Right ventricle myocardium inferior (tissue), 1 donor: ENCODE measurements around the gene FIGNL2. TPM values are rescaled to one million over a fixed set of nuclear protein-coding genes. Genes with fewer than 3 reads are reported as not detected.

Source experiments
- ATAC-seq: fragments of 200-7000 bp; cut with Tn5 transposase; one replicate; pipeline ENCODE4 v1.9.1; 2020; ENCODE audit warnings: mild to moderate bottlenecking, moderate library complexity
- DNase-seq: peaks from one replicate; pipeline ENCODE4 v3.0.0; 2021; ENCODE audit errors: missing footprints
- intact Hi-C: fragments of 100-400 bp; cut with DNase I; formaldehyde crosslinking; loops from one replicate; pipeline ENCODE4 v1.11.0; 2022
- total RNA-seq: library from RNA; stranded (reverse); fragmentation: NEBNext Ultra II Directional; extraction: Animal tissue kit (Norgen Biotek cat#: 25700); gene quantifications from one replicate; pipeline ENCODE4 v1.2.1, GENCODE V29; 2021
- donor health status: DM: no; HTN: yes; CAD: no; lungs with severe emphysema.

FIGNL2 gene
- total RNA-seq, 1 donor from 2014 or later: 0.22 TPM

DNA sequence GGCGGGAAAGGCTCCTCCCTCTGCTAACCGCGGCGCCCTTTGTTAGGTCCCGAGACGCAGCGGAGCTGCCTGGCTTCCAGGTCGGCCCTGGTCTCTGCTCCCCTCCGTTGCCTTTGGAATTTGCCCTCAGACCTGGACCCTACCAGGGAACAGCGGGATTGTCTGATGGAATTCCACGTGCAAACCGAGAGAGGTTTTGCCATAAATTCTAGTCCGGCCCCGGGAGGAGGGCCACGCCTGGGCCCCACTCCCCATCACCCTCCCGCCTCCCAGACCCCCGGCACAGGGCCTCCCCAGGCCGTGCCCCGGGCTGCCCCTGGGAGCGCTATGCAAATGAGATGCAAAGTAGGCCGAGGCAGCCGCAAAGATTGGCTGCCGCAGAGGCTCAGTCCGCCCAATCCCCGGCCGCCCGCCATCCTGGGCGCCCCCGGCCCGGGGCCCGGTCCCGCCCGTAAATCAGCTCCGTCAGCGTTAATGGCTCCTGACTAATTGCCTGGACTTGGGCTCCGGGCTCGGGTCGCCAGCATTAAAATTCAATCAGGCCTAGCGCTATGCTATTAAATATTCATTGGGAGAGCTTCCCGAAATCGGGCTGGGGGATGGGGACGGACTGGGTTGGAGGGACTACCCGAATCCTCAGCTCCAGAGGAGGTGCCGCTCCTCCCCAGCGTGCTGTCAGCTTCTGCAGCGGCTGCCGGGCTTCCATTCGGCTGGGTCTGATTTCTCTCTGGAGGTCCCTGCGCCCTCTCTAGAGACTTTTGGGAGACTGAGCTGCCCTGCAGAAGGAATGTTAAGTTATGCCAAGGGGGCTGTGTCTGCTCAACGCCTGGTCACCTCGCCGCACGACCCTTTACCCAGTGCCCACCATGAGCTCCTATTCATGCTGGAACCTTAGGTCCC lies 15.7 kb upstream of the FIGNL2 start:
- no peak for DNase-seq
- ATAC-seq: peak; percentile 47
- intact Hi-C loops: no loop called here

DNA sequence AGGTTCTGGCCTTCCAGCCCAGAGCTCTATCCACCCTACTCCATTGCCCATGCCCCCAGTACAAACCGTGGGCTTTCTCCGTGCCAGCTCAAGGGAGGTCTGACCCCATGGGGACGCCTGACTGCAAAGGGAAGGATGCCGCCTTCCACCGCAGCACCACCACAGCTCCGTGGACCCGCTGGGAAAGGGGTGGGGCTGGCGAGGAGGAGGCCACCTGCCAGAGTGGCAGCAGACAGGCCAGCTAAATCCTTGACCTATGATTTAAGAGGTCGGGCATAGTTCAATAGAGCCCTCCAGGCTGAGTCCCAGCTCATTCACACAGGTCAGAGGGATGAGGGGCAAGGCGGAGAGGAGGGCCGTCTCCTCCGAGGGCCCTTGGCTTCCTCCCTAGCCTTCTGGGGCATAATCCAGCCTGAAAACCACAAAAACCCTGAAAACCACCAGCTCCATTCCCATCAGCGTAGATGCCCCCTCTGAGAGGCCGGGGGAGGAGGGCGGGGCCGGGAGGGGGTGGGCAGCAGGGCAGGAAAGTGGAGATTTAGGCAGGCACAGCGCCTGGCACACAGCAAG lies 14.9 kb upstream of the FIGNL2 start:
- DNase-seq (no peak), ATAC-seq (no peak)
- intact Hi-C loops: no loop called here

DNA sequence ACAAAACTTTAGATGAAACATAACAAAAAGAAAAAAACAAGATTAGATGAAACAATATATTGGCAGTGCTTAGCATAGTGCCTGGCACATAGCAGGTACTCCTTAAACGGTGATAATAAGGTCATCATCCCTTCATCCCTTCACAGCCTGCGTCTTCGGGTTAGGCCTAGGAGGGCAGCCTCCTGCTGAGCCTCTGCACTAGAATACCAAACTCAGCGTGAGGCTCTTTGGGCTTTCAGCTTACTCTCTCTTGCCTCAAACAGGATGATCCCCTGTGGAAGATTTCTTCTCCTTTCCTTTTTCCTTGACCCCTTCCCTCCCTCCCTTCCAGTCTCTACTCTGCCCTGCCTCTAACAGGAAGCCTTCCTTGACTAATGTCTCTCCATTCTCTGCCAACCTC lies 14.4 kb upstream of the FIGNL2 start:
- no peak for ATAC-seq
- intact Hi-C loops: no loop called here
- no peak for DNase-seq

- intact Hi-C loops: no loop called here
- DNase-seq (no peak), ATAC-seq (no peak)
Observed at GRCh38 chr12:51860986-51861385, 12.5 kb upstream of the FIGNL2 start.

DNA sequence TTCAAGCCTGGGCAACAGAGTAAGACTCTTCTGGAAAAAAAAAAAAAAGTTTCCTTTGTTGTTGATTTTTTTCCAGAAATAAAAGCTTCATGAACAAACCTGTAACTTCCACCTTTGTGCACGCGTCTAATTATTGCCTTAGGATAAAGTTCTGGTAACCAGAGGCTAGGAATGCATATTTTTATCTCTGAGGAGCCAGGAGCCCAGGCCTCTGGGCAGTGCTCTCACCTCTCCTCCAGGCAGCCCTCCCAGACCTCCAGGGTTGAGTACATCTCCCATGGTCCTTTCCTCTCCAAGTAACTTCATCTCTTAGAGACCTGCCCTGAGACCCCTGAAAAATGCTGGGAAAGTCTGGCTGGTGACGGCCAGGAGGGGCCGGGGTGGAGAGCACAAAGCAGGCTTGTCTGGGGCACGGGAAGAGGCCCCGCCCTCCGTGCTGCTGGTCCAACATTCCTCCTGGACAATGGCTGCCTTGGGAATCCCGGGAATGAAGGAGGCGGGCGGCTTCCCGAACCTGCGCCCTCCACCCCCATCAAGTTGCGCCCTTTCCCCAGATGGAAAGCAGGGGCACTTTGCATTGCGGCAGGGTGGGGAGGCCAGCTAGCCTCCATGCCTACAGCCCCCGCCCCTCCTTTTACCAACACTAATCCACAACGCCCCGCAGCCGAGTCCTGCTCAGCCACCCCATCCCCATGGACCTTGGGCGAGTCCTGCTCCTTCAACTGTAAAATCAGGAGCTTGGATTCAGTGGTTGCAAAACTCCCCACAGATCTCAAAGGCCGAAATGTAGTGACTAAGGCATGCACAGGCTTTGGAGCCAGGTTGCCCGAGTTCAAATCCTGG lies 7.3 kb upstream of the FIGNL2 start:
- intact Hi-C loops: no loop called here
- peak; percentile 34 for ATAC-seq
- DNase-seq: no peak

GRCh38 chr12:51852404-51853137 lies 4.1 kb upstream of the FIGNL2 start:
- ATAC-seq: no peak
- intact Hi-C loops: no loop called here

DNA sequence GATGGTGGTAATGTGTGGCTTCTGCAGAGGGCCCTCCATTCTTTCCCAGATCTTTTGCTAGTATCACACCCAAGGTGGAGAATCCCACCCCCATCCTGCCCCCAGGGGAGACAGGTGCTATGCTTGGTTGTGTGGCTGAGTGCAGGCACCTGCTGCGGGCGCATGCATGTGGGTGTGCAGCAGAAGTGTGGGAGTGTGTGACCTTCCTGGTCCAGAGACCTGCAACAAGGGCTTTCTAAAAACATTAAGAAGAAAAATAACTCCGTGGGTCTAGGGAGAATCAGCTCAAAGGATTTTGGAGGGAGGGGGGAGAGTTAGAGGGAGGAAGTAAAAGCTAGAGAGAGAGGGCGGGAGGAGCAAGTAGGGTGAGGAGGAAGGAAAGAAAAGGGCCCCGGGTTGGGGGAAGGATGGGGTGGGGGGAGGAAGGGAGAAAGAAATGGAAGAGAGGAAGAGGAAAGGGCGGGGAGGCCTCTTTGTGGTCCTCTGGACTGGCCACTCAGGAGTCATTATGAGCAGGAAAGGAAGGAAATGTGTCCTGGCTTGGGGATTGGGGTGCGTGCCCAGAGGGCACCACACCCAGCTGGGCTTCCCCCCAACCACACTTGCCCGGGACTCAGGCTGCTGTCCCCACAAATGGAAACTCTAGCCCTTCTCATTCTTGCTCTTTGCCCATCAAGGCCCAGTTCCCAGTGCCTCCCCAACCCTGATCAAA lies 3.1 kb upstream of the FIGNL2 start:
- DNase-seq (no peak), ATAC-seq (peak; percentile 50)
- intact Hi-C loops: no loop called here

More at GRCh38 chr12:51852404-51853137, 4.1 kb upstream of the FIGNL2 start:
- DNase-seq: no peak

- intact Hi-C loops: no loop called here
- ATAC-seq (no peak), DNase-seq (no peak)
Observed at GRCh38 chr12:51850965-51851299, 2.4 kb upstream of the FIGNL2 start.

DNA sequence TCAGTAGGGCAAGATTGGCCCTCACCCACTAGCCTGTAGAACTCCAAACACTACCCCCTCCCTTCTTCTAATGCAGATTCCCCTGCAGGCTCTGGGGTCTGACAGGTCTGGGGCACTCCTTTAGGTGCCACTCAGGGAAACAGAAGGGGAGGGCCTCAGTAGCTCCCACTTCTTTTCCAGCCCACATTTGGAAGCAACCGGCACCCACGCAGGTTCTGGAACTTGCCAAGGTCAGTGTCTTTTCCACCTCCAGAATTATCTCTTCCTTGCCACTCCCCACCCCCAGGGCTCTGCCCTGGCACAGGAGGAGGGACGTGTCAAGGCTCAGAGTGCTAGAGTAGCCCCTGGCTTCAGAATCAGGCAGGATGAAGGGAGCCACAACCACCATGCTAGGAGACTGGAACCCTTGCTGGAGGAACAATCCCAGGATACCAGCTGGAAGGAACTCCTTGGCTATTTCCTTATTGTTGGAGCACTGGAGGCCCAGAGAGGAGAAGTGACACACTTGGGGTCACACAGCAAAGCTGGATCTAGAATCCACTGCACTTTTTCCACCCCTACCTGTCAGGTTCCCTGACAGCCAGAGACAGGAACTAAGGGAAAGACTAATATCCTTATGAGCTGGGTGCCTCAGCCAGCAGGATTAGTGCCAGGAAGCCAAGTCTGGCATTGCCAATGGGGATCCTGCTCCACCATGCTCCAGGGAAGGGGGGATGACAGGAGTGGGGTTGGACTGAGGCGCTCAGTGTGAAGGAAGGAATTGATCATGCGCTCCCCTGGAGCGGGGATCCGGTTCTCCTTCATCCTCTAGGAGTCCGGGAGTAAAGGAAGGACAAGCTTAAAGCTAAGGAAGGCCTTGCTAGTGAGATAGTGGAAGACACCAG lies 1.8 kb upstream of the FIGNL2 start:
- DNase-seq (no peak), ATAC-seq (no peak)
- intact Hi-C loops: no loop called here

GRCh38 chr12:51848841-51849735 lies 570 bp upstream of the FIGNL2 start:
- ATAC-seq (no peak), DNase-seq (no peak)
- intact Hi-C loops: no loop called here

- intact Hi-C loops: no loop called here
- DNase-seq (no peak), ATAC-seq (peak; percentile 21)
Observed at GRCh38 chr12:51847643-51848325, 734 bp downstream of the FIGNL2 start.

DNA sequence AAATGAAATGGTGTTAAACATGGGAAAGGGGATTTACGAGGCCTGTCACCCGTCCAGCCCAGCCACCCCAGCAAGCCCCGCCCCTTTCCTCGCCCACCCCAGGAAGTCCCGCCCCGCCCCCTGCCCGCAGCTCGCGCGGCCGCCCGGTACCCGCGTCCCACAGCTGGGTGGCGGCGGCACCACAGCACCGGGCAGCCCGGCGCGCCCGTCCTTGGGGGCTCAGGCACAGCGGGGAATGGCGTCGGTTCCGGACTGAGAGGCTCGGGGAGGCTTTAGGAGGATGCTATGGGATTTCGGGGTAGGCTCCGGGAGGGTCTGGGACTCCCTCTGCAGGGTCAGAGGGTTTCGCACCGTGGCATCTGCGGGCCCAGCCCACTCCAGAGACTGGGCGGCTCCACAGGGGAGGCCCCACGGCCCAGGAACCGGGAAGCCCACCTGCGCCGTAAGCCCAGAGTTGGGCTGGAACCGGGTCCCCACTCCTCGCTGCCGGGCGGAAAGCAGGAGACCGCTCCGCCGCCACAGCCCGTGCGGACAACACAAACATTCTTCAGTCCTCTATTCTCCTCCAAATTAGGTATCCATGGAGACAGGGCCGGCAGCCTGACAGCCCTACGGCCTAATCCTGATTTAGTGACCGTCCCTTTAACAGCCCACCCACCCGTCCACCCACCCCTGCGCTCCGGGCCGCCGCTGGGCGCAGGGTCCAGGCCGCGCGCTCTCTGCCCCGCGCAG lies 1.4 kb downstream of the FIGNL2 start:
- DNase-seq (no peak), ATAC-seq (peak; percentile 41)

DNA sequence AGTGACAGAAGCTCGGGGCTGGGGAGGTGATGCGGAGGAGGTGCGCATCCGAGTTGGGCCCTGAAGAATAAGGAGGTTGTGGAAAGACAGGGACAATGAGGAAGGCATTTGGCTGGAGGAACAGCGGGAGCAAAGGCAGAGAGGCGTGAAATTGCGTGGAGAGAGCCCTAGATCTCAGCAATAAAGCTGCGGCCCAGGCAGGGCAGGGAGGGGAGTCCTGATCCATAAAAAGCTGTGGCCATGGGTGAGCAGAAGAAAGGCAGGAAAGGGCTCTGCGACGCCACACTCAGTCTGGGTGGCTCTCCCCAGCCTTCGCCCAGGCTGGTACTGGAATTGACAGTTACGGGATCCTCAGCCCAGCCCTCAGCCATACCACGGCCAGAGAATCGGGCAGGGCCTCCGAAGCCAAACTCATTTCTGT lies 2.2 kb downstream of the FIGNL2 start:
- ATAC-seq: no peak
- no peak for DNase-seq
- intact Hi-C loops: no loop called here

More for the DNA sequence above, 1.4 kb downstream of the FIGNL2 start:
- intact Hi-C loops: no loop called here

- DNase-seq (no peak), ATAC-seq (no peak)
- intact Hi-C loops: no loop called here
Observed at GRCh38 chr12:51845482-51845881, 3.0 kb downstream of the FIGNL2 start.

- intact Hi-C loops: no loop called here
- ATAC-seq (no peak), DNase-seq (no peak)
Observed at GRCh38 chr12:51844854-51845253, 3.7 kb downstream of the FIGNL2 start.
